ENCODE results near the gene CRYGC. TPM values are rescaled to one million over a fixed set of nuclear protein-coding genes. Genes with fewer than 3 reads are reported as not detected.

The CRYGC gene
- total and polyA plus RNA-seq, 2 of the 8 experiments (the other 6 are each of a cell fraction or from before 2014, with no cell fraction given): not detected

GRCh38 chr2:208163489-208163888, 33.9 kb upstream of the CRYGC start, which contains the start of gene CRYGA:
Gene CRYGA (minus strand): TSS chr2:208163589. CDS start chr2:208163556, 33 bp downstream.
- H4K91ac ChIP-seq (replicated peaks; ENCODE audit: insufficient read length, low read length): peak within 1 kb of the TSS; percentile 34

More at GRCh38 chr2:208163489-208163888, 33.9 kb upstream of the CRYGC start, which contains the start of gene CRYGA:
- no peaks in the 10 kb centered on the region for H3K79me2 ChIP-seq (ENCODE audit: control insufficient read depth in 1 of 2, insufficient read depth in 2 of 2, low read length in 2 of 2)
- H4K20me1 ChIP-seq (replicated peaks in 1 of 2; ENCODE audit: control insufficient read depth in 1 of 2, insufficient read depth in 2 of 2, low read length in 2 of 2): no peaks in the 10 kb centered on the region
- H3K79me1 ChIP-seq (ENCODE audit: low read depth, low read length): no peaks in the 10 kb centered on the region
- no peak within 1 kb of the TSS for H2BK12ac ChIP-seq (ENCODE audit: low read depth, low read length)
- peak within 1 kb of the TSS; percentile 95 for H2AFZ ChIP-seq (ENCODE audit: low read length)
- no peak within 1 kb of the TSS for H2BK15ac ChIP-seq (ENCODE audit: low read length)
- no peak within 1 kb of the TSS for H3K4me3 ChIP-seq (ENCODE audit: extremely low read depth in 1 of 4, insufficient read depth in 2 of 4, low read depth in 3 of 4, low read length in 4 of 4)
- H3K27ac ChIP-seq (ENCODE audit: low read depth, low read length): no peak within 1 kb of the TSS
- H3K23me2 ChIP-seq (ENCODE audit: low read depth, low read length): no peaks in the 10 kb centered on the region
- no peak for FAIRE-seq
- H3K9me3 ChIP-seq (ENCODE audit: insufficient read depth in 2 of 2, low read depth in 1 of 2, low read length in 1 of 2): no peaks in the 10 kb centered on the region
- no peak within 1 kb of the TSS for H3K14ac ChIP-seq (ENCODE audit: insufficient read length)
- CTCF ChIA-PET (ENCODE audit: partially characterized antibody): interaction anchor here (0.7 to 4.7 kb wide), 3 partner anchors 12 to 1823 kb away, joined by 3 to 30 read pairs (median 3); no protein-coding TSS in a partner anchor
- no peak within 1 kb of the TSS for H3K23ac ChIP-seq (ENCODE audit: insufficient read length)
- POLR2A ChIA-PET (ENCODE audit: partially characterized antibody): interaction anchor here (1.3 kb wide), 1 partner anchor 91 kb away, joined by 4 read pairs; the partner anchor contains the start of gene IDH1
- no peaks in the 10 kb centered on the region for H3K36me3 ChIP-seq (ENCODE audit: control insufficient read depth in 2 of 4, insufficient read depth in 4 of 4, low read length in 3 of 4)
- WGBS, 2 experiments (ENCODE audit: extremely low coverage in 1 of 2, insufficient coverage in 1 of 2, insufficient read length in 1 of 2, insufficient replicate concordance in 2 of 2, low coverage in 1 of 2, low lambda C conversion rate in 2 of 2, missing lambda C conversion rate in 1 of 2): 85% methylated on average over 2 of the region's 2 CpGs; no CpG with 5 or more reads in 1 of the 2 experiments
- no peaks in the 10 kb centered on the region for H3K4me1 ChIP-seq (replicated peaks in 1 of 4; ENCODE audit: control insufficient read depth in 3 of 4, insufficient read depth in 4 of 4, low read length in 3 of 4)
- no peak within 1 kb of the TSS for H2BK120ac ChIP-seq (replicated peaks; ENCODE audit: low read depth, low read length)
- H2BK20ac ChIP-seq (ENCODE audit: low read length): no peak within 1 kb of the TSS
- peak within 1 kb of the TSS; percentile 57; the same call in 1 of the 2 replicates for H4K8ac ChIP-seq (ENCODE audit: extremely low read depth, insufficient read depth, low read length)
- no peak within 1 kb of the TSS for H3K56ac ChIP-seq (replicated peaks; ENCODE audit: insufficient read length, low read depth, low read length)
- H2AK5ac ChIP-seq (ENCODE audit: low read depth, low read length): no peak within 1 kb of the TSS
- DNase-seq (ENCODE audit: low read depth in 1 of 2, low spot score in 2 of 2): no peak
- H3K4me2 ChIP-seq (ENCODE audit: insufficient read depth in 1 of 2, low read depth in 2 of 2, low read length in 2 of 2): no peak within 1 kb of the TSS
- no peaks in the 10 kb centered on the region for H3K27me3 ChIP-seq (replicated peaks in 1 of 4; ENCODE audit: control insufficient read depth in 3 of 4, extremely low read depth in 1 of 4, insufficient read depth in 3 of 4, low read length in 3 of 4)
- H3K9ac ChIP-seq (replicated peaks in 1 of 4; ENCODE audit: extremely low read depth in 1 of 4, low read depth in 3 of 4, low read length in 3 of 4): no peak within 1 kb of the TSS
- H2BK5ac ChIP-seq (ENCODE audit: low read depth, low read length): peak within 1 kb of the TSS; percentile 12; the same call in 1 of the 2 replicates
- no peak within 1 kb of the TSS for H3K18ac ChIP-seq (ENCODE audit: extremely low read depth, low read length)
- no peak within 1 kb of the TSS for H4K5ac ChIP-seq (ENCODE audit: insufficient read length, low read depth, low read length)
- H3K4ac ChIP-seq (replicated peaks; ENCODE audit: insufficient read length, low read depth, low read length): no peak within 1 kb of the TSS
- TF ChIP-seq KDM1A (IDR thresholded peaks at IDR 0.05; ENCODE audit: borderline replicate concordance, low read length) (no peak), GABPA (IDR thresholded peaks at IDR 0.05; ENCODE audit: borderline replicate concordance, insufficient read depth, low read length) (no peak), RNF2 (IDR thresholded peaks at IDR 0.05; ENCODE audit: borderline replicate concordance, low read depth, low read length, missing control alignments, poor library complexity, severe bottlenecking) (no peak)

Data from H1 (cell line).